IMR-90 (cell line): Measurements from ENCODE around the gene TAC4. TPM values are rescaled to one million over a fixed set of nuclear protein-coding genes. Genes with fewer than 3 reads are reported as not detected.

Source experiments
- ATAC-seq: fragments of 200-7000 bp; cut with Tn5 transposase; 2 replicates; pipeline ENCODE4 v1.9.1; 2020; ENCODE audit warnings: low read depth, mild to moderate bottlenecking, moderate library complexity
- BruUV-seq: library from RNA; stranded (reverse); fragments of 400-500 nt; replicated peaks from 2 replicates; lab custom pipeline; 2021; lab: Mats Ljungman, UMichigan
- CTCF ChIA-PET: fragments of 300-600 bp; formaldehyde crosslinking; extraction: SDS; loops from one replicate; lab custom pipeline; 2021; ENCODE audit warnings: antibody characterized with exemption; lab: Yijun Ruan, JAX
- POLR2A ChIA-PET: fragments of 300-600 bp; sonication (Branson Sonifier 250); formaldehyde crosslinking; loops from one replicate; lab custom pipeline; 2022; ENCODE audit warnings: antibody characterized with exemption; ENCODE audit not compliant: unreplicated experiment; lab: Charles Lee
- DNase-seq: peaks from one replicate; pipeline ENCODE4 v3.0.0; 2013
- H2AFZ ChIP-seq: replicated peaks from 2 replicates; pipeline ENCODE3; 2013; ENCODE audit warnings: low read length, mild to moderate bottlenecking; ENCODE audit not compliant: poor library complexity
- H2AK5ac ChIP-seq: 2 replicates; pipeline ENCODE4 v1.6.1; 2013; ENCODE audit warnings: low read depth, low read length, inconsistent platforms
- H2AK9ac ChIP-seq: replicated peaks from 2 replicates; pipeline ENCODE3; 2013; ENCODE audit warnings: mild to moderate bottlenecking, low read depth, low read length, moderate library complexity; ENCODE audit not compliant: poor library complexity
- H2BK120ac ChIP-seq: 2 replicates; pipeline ENCODE4 v1.6.1; 2013; ENCODE audit warnings: low read depth, low read length, inconsistent platforms
- H2BK15ac ChIP-seq: 3 replicates; pipeline ENCODE4 v1.6.1; 2013; ENCODE audit warnings: low read depth, low read length, inconsistent platforms
- H2BK20ac ChIP-seq: 2 replicates; pipeline ENCODE4 v1.6.1; 2013; ENCODE audit warnings: low read depth, mild to moderate bottlenecking, inconsistent platforms, low read length, moderate library complexity
- H2BK5ac ChIP-seq: 2 replicates; pipeline ENCODE4 v1.6.1; 2013; ENCODE audit warnings: mild to moderate bottlenecking, low read depth, low read length, inconsistent platforms; ENCODE audit not compliant: poor library complexity, severe bottlenecking
- H3K14ac ChIP-seq: replicated peaks from 2 replicates; pipeline ENCODE4 v1.6.1; 2013; ENCODE audit warnings: low read depth, low read length, inconsistent platforms
- H3K18ac ChIP-seq: 2 replicates; pipeline ENCODE4 v1.6.1; 2013; ENCODE audit warnings: low read depth, low read length, control low read depth
- H3K23ac ChIP-seq: 2 replicates; pipeline ENCODE4 v1.6.1; 2013; ENCODE audit warnings: low read depth, low read length, inconsistent platforms
- H3K27ac ChIP-seq: 2 replicates; pipeline ENCODE4 v1.5.1; 2013; ENCODE audit warnings: mild to moderate bottlenecking, control low read depth, low read length; ENCODE audit not compliant: insufficient read depth
- H3K27me3 ChIP-seq: 2 replicates; pipeline ENCODE4 v1.6.1; 2013; ENCODE audit warnings: low read length; ENCODE audit not compliant: control insufficient read depth, insufficient read depth
- H3K36me3 ChIP-seq: 2 replicates; pipeline ENCODE4 v1.6.1; 2013; ENCODE audit warnings: low read length, mixed read lengths; ENCODE audit not compliant: control insufficient read depth, insufficient read depth
- H3K4ac ChIP-seq: 2 replicates; pipeline ENCODE4 v1.6.1; 2013; ENCODE audit warnings: low read depth, low read length, inconsistent platforms
- H3K4me1 ChIP-seq: 2 replicates; pipeline ENCODE4 v1.6.1; 2013; ENCODE audit warnings: low read length, mixed read lengths; ENCODE audit not compliant: control insufficient read depth, insufficient read depth
- H3K4me2 ChIP-seq: 2 replicates; pipeline ENCODE4 v1.6.1; 2013; ENCODE audit warnings: low read depth, mild to moderate bottlenecking, control low read depth, low read length, moderate library complexity
- H3K4me3 ChIP-seq: 2 replicates; pipeline ENCODE4 v1.5.1; 2013; ENCODE audit warnings: low read depth, mild to moderate bottlenecking, control low read depth, low read length, moderate library complexity; ENCODE audit not compliant: insufficient read depth
- H3K56ac ChIP-seq: 2 replicates; pipeline ENCODE4 v1.6.1; 2013; ENCODE audit warnings: low read length, inconsistent platforms; ENCODE audit not compliant: insufficient read depth; ENCODE audit errors: extremely low read depth
- H3K79me1 ChIP-seq, 2 experiments: 2 replicates each; pipeline ENCODE4 v1.6.1; 2013; ENCODE audit warnings: low read length in 2 of 2, inconsistent platforms in 1 of 2, low read depth in 1 of 2
- H3K9ac ChIP-seq: 2 replicates; pipeline ENCODE4 v1.6.1; 2013; ENCODE audit warnings: low read depth, low read length, control low read depth
- H3K9me1 ChIP-seq: 2 replicates; pipeline ENCODE4 v1.6.1; 2013; ENCODE audit warnings: low read length, inconsistent platforms; ENCODE audit not compliant: insufficient read depth
- H3K9me3 ChIP-seq: 2 replicates; pipeline ENCODE4 v1.6.1; 2013; ENCODE audit warnings: low read length; ENCODE audit not compliant: control insufficient read depth, insufficient read depth
- H4K20me1 ChIP-seq: 2 replicates; pipeline ENCODE4 v1.6.1; 2013; ENCODE audit warnings: low read length, inconsistent platforms; ENCODE audit not compliant: insufficient read depth
- H4K5ac ChIP-seq: 2 replicates; pipeline ENCODE4 v1.6.1; 2013; ENCODE audit warnings: mild to moderate bottlenecking, low read depth, low read length, control low read depth
- H4K8ac ChIP-seq, 2 experiments: 2 replicates each; pipeline ENCODE4 v1.6.1; 2013; ENCODE audit warnings: low read depth in 2 of 2, low read length in 2 of 2, control low read depth in 1 of 2, inconsistent platforms in 1 of 2
- H4K91ac ChIP-seq: 2 replicates; pipeline ENCODE4 v1.6.1; 2013; ENCODE audit warnings: low read depth, low read length, inconsistent platforms; ENCODE audit not compliant: insufficient read depth
- BHLHE40 ChIP-seq: fragments of 150-350 bp; IDR thresholded peaks from 2 replicates; pipeline ENCODE4 v1.6.1; 2016; ENCODE audit warnings: mild to moderate bottlenecking, low read depth, low read length
- CEBPB ChIP-seq: IDR thresholded peaks from 2 replicates; pipeline ENCODE4 v1.6.1; 2012; ENCODE audit warnings: low read depth, low read length, improper control_type of control experiment
- CHD1 ChIP-seq: IDR thresholded peaks from 2 replicates; pipeline ENCODE4 v1.6.1; 2012; ENCODE audit warnings: low read depth, low read length, improper control_type of control experiment
- FOS ChIP-seq: fragments of 150-350 bp; IDR thresholded peaks from 2 replicates; pipeline ENCODE4 v1.6.1; 2016; ENCODE audit warnings: low read depth, low read length
- MAFK ChIP-seq: IDR thresholded peaks from 2 replicates; pipeline ENCODE4 v1.6.1; 2012; ENCODE audit warnings: low read depth, low read length, improper control_type of control experiment
- MAZ ChIP-seq: IDR thresholded peaks from 2 replicates; pipeline ENCODE4 v1.6.1; 2012; ENCODE audit warnings: low read depth, mild to moderate bottlenecking, low read length, improper control_type of control experiment, moderate library complexity, borderline replicate concordance
- MXI1 ChIP-seq: IDR thresholded peaks from 2 replicates; pipeline ENCODE4 v1.6.1; 2012; ENCODE audit warnings: low read depth, mild to moderate bottlenecking, low read length, moderate library complexity, borderline replicate concordance
- NFE2L2 ChIP-seq: fragments of 150-350 bp; IDR thresholded peaks from 2 replicates; pipeline ENCODE4 v1.6.1; 2016; ENCODE audit warnings: low read depth, mild to moderate bottlenecking, low read length
- POLR2A ChIP-seq: IDR thresholded peaks from 2 replicates; pipeline ENCODE4 v1.6.1; 2012; ENCODE audit warnings: mild to moderate bottlenecking, low read depth, low read length
- RAD21 ChIP-seq: IDR thresholded peaks from 2 replicates; pipeline ENCODE4 v1.6.1; 2012; ENCODE audit warnings: low read length, improper control_type of control experiment
- RCOR1 ChIP-seq: IDR thresholded peaks from 2 replicates; pipeline ENCODE4 v1.6.1; 2012; ENCODE audit warnings: mild to moderate bottlenecking, low read length, improper control_type of control experiment; ENCODE audit not compliant: insufficient replicate concordance
- RFX5 ChIP-seq: IDR thresholded peaks from 2 replicates; pipeline ENCODE4 v1.8.0; 2012; ENCODE audit warnings: low read depth, mild to moderate bottlenecking, low read length, moderate library complexity
- SMC3 ChIP-seq: fragments of 150-350 bp; IDR thresholded peaks from 2 replicates; pipeline ENCODE4 v1.6.1; 2016; ENCODE audit warnings: low read depth, mild to moderate bottlenecking, antibody characterized with exemption, low read length, moderate library complexity
- WGBS, 2 experiments: methylation state at CpG; one replicate each; pipeline versions ENCODE4 v1.1.5 to v1.1.7; 2013; ENCODE audit warnings: missing lambda C conversion rate in 2 of 2; ENCODE audit not compliant: insufficient read length in 1 of 2; ENCODE audit errors: extremely low coverage in 2 of 2; 5-methylcytosine and 5-hydroxymethylcytosine counted together
- dilution Hi-C: fragments of 300-500 bp; cut with HindIII; formaldehyde crosslinking; loops from one replicate; pipeline ENCODE4 v1.14.3; 2018; ENCODE audit warnings: low sequenced_read_pairs; ENCODE audit not compliant: unreplicated experiment
- in situ Hi-C: fragments of 300-500 bp; cut with MboI; formaldehyde crosslinking; loops from 3 replicates; pipeline ENCODE4 v1.14.3; 2019; ENCODE audit warnings: low sequenced_read_pairs, inconsistent platforms, mixed read lengths
- intact Hi-C: fragments of 100-400 bp; cut with micrococcal nuclease; formaldehyde crosslinking; loops from 2 replicates; pipeline ENCODE4 v1.10.0; 2022
- polyA plus RNA-seq, 3 experiments: library from polyadenylated mRNA; depleted of rRNA; stranded (reverse); fragments of >200 nt; gene quantifications; 2 replicates each; pipeline ENCODE4 v1.2.3, GENCODE V29; 2012; ENCODE audit warnings: low replicate concordance in 1 of 3
- total RNA-seq: library from RNA; depleted of rRNA; stranded (reverse); fragments of >200 nt; gene quantifications from 2 replicates; pipeline ENCODE4 v1.2.3, GENCODE V29; 2012
- TF ChIP-seq, protein P1 (sequence below): fragments of 150-350 bp; IDR thresholded peaks from 2 replicates; pipeline ENCODE4 v1.6.1; 2017; ENCODE audit warnings: mild to moderate bottlenecking, antibody characterized with exemption, low read length, low read depth
- TF ChIP-seq, protein P2 (sequence below): fragments of 150-350 bp; IDR thresholded peaks from 2 replicates; pipeline ENCODE4 v1.6.1; 2016; ENCODE audit warnings: low read depth, mild to moderate bottlenecking, low read length, moderate library complexity, borderline replicate concordance
- TF ChIP-seq, protein P3 (sequence below): conservative IDR thresholded peaks from 2 replicates; pipeline ENCODE4 v1.5.1; 2012; ENCODE audit warnings: mild to moderate bottlenecking, low read depth, low read length, improper control_type of control experiment

The TAC4 gene
- total and polyA plus RNA-seq, 2 of the 4 experiments (the other 2 are of a cell fraction): not detected

GRCh38 chr17:49889500-49889899 is 41.6 kb upstream of the TAC4 start:
- ChIA-PET CTCF (no interaction called here), POLR2A (no interaction called here)
- ATAC-seq: no peak
- Histone ChIP-seq H4K91ac (no peak overlapping the region), H4K5ac (no peak overlapping the region), H2BK5ac (no peak overlapping the region), H3K27me3 (peaks cover 84% of the 10 kb centered on the region), H3K9me1 (no peaks in the 10 kb centered on the region), H3K18ac (no peak overlapping the region), H2AK9ac (no peak overlapping the region), H3K4me3 (no peak overlapping the region), H2BK15ac (no peak overlapping the region), H3K9ac (no peak overlapping the region), H3K23ac (no peak overlapping the region), H3K36me3 (no peaks in the 10 kb centered on the region), H3K79me1 (no peaks in the 10 kb centered on the region), H2BK120ac (no peak overlapping the region), H2AK5ac (no peak overlapping the region), H3K14ac (no peak overlapping the region), H4K8ac (no peak overlapping the region), H2AFZ (peak overlapping the region; percentile 8), H2BK20ac (no peak overlapping the region), H4K20me1 (no peaks in the 10 kb centered on the region), H3K4me2 (no peak overlapping the region), H3K27ac (no peak overlapping the region), H3K9me3 (0 out of 2 replicates have a peak, but pooled peaks cover 5% of the 10 kb centered on the region), H3K4me1 (no peaks in the 10 kb centered on the region), H3K4ac (no peak overlapping the region), H3K56ac (no peak overlapping the region)
- no peak for DNase-seq
- no CpG with 5 or more reads among the region's 12 CpGs for WGBS, 2 experiments
- TF ChIP-seq RCOR1: no peak
- TF ChIP-seq NFE2L2: no peak
- TF ChIP-seq MXI1: no peak
- no peak for TF ChIP-seq MAZ
- no peak for TF ChIP-seq RAD21
- TF ChIP-seq FOS: no peak
- TF ChIP-seq MAFK: no peak
- TF ChIP-seq RFX5: no peak
- TF ChIP-seq, protein P1, sequence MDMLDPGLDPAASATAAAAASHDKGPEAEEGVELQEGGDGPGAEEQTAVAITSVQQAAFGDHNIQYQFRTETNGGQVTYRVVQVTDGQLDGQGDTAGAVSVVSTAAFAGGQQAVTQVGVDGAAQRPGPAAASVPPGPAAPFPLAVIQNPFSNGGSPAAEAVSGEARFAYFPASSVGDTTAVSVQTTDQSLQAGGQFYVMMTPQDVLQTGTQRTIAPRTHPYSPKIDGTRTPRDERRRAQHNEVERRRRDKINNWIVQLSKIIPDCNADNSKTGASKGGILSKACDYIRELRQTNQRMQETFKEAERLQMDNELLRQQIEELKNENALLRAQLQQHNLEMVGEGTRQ: no peak
- no peak for TF ChIP-seq SMC3
- TF ChIP-seq CHD1: no peak
- TF ChIP-seq, protein P2, sequence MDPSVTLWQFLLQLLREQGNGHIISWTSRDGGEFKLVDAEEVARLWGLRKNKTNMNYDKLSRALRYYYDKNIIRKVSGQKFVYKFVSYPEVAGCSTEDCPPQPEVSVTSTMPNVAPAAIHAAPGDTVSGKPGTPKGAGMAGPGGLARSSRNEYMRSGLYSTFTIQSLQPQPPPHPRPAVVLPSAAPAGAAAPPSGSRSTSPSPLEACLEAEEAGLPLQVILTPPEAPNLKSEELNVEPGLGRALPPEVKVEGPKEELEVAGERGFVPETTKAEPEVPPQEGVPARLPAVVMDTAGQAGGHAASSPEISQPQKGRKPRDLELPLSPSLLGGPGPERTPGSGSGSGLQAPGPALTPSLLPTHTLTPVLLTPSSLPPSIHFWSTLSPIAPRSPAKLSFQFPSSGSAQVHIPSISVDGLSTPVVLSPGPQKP: no peak
- no peak for TF ChIP-seq BHLHE40
- TF ChIP-seq CEBPB: no peak
- no peak for TF ChIP-seq POLR2A
- TF ChIP-seq, protein P3, sequence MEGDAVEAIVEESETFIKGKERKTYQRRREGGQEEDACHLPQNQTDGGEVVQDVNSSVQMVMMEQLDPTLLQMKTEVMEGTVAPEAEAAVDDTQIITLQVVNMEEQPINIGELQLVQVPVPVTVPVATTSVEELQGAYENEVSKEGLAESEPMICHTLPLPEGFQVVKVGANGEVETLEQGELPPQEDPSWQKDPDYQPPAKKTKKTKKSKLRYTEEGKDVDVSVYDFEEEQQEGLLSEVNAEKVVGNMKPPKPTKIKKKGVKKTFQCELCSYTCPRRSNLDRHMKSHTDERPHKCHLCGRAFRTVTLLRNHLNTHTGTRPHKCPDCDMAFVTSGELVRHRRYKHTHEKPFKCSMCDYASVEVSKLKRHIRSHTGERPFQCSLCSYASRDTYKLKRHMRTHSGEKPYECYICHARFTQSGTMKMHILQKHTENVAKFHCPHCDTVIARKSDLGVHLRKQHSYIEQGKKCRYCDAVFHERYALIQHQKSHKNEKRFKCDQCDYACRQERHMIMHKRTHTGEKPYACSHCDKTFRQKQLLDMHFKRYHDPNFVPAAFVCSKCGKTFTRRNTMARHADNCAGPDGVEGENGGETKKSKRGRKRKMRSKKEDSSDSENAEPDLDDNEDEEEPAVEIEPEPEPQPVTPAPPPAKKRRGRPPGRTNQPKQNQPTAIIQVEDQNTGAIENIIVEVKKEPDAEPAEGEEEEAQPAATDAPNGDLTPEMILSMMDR: no peak
- dilution Hi-C loops: no loop called here
- intact Hi-C loops: no loop called here
- in situ Hi-C loops: loop anchor here (25.0 kb wide), 1 partner anchor 423 kb away; no protein-coding TSS in a partner anchor
- no TSS peak for BruUV-seq
